ENCODE measurements around the gene INPP4B. TPM values are rescaled to one million over a fixed set of nuclear protein-coding genes. Genes with fewer than 3 reads are reported as not detected.

The INPP4B gene
- total RNA-seq, 1 experiment from 2014 or later, result 41.0 TPM

- ChIA-PET CTCF (no interaction called here), POLR2A (ENCODE audit: unreplicated experiment) (no interaction called here)
- Histone ChIP-seq H3K4me1 (ENCODE audit: insufficient read depth, low read length) (no peaks in the 10 kb centered on the region), H3K4me3 (ENCODE audit: low read length) (no peak overlapping the region), H3K4me2 (ENCODE audit: low read length) (no peak overlapping the region), H3F3A (ENCODE audit: low read length, unreplicated experiment) (no peaks in the 10 kb centered on the region), H4K20me1 (ENCODE audit: low read length) (no peaks in the 10 kb centered on the region), H2AFZ (ENCODE audit: low read length) (no peak overlapping the region), H3K9me2 (replicated peaks; ENCODE audit: low read length) (no peaks in the 10 kb centered on the region), H3K79me2 (ENCODE audit: low read length) (no peaks in the 10 kb centered on the region), H3K36me3 (ENCODE audit: low read depth, low read length) (no peaks in the 10 kb centered on the region), H3K27me3 (ENCODE audit: low read length) (no peaks in the 10 kb centered on the region), H3K9me3 (ENCODE audit: low read length) (no peaks in the 10 kb centered on the region), H3K27ac (ENCODE audit: low read length) (no peak overlapping the region), H3K9ac (ENCODE audit: low read length) (no peak overlapping the region)
- DNase-seq (no peak), ATAC-seq (no peak)
- TF ChIP-seq EZH2 (IDR thresholded peaks at IDR 0.05; ENCODE audit: low read length, unreplicated experiment) (no peak), EZH2phosphoT487 (IDR thresholded peaks at IDR 0.05; ENCODE audit: borderline replicate concordance, low read length) (no peak)
- intact Hi-C loops (cut with micrococcal nuclease), result no loop called here
- no TSS peak for BruUV-seq (replicated peaks)
Measured at GRCh38 chr4:142778430-142778829, 67.7 kb downstream of the INPP4B start.

- CTCF ChIA-PET, result no interaction called here
- no peaks in the 10 kb centered on the region for H3K9me2 ChIP-seq (replicated peaks; ENCODE audit: low read length)
- no peak for TF ChIP-seq EZH2 (IDR thresholded peaks at IDR 0.05; ENCODE audit: low read length, unreplicated experiment)
- no peak for TF ChIP-seq CTCF (conservative IDR thresholded peaks at IDR 0.05; ENCODE audit: low read depth, low read length)
- TF ChIP-seq EZH2phosphoT487 (IDR thresholded peaks at IDR 0.05; ENCODE audit: borderline replicate concordance, low read length), result no peak
- BruUV-seq (replicated peaks), result no TSS peak
- H3K79me2 ChIP-seq (ENCODE audit: low read length), result no peaks in the 10 kb centered on the region
- no peaks in the 10 kb centered on the region for H3F3A ChIP-seq (ENCODE audit: low read length, unreplicated experiment)
- H3K4me2 ChIP-seq (ENCODE audit: low read length), result no peak overlapping the region
- DNase-seq, result no peak
- H3K36me3 ChIP-seq (ENCODE audit: low read depth, low read length), result no peaks in the 10 kb centered on the region
- H3K9ac ChIP-seq (ENCODE audit: low read length), result no peak overlapping the region
- POLR2A ChIA-PET (ENCODE audit: unreplicated experiment), result no interaction called here
- no peaks in the 10 kb centered on the region for H3K4me1 ChIP-seq (ENCODE audit: insufficient read depth, low read length)
- ATAC-seq, result no peak
- no peak overlapping the region for H3K27ac ChIP-seq (ENCODE audit: low read length)
- no peak overlapping the region for H2AFZ ChIP-seq (ENCODE audit: low read length)
- no peak overlapping the region for H3K4me3 ChIP-seq (ENCODE audit: low read length)
- no peaks in the 10 kb centered on the region for H3K9me3 ChIP-seq (ENCODE audit: low read length)
- no peaks in the 10 kb centered on the region for H3K27me3 ChIP-seq (ENCODE audit: low read length)
- intact Hi-C loops (cut with micrococcal nuclease), result no loop called here
- H4K20me1 ChIP-seq (ENCODE audit: low read length), result no peaks in the 10 kb centered on the region
Measured at GRCh38 chr4:142777045-142777743, 68.9 kb downstream of the INPP4B start.

- intact Hi-C loops (cut with micrococcal nuclease), result no loop called here
- no peak for TF ChIP-seq CTCF (conservative IDR thresholded peaks at IDR 0.05; ENCODE audit: low read depth, low read length)
- Histone ChIP-seq H3K27me3 (ENCODE audit: low read length) (no peaks in the 10 kb centered on the region), H3K4me1 (ENCODE audit: insufficient read depth, low read length) (no peaks in the 10 kb centered on the region), H3K79me2 (ENCODE audit: low read length) (no peaks in the 10 kb centered on the region), H3K4me3 (ENCODE audit: low read length) (no peak overlapping the region), H3K9me2 (replicated peaks; ENCODE audit: low read length) (no peaks in the 10 kb centered on the region), H3F3A (ENCODE audit: low read length, unreplicated experiment) (no peaks in the 10 kb centered on the region), H2AFZ (ENCODE audit: low read length) (no peak overlapping the region), H3K9me3 (ENCODE audit: low read length) (no peaks in the 10 kb centered on the region), H3K27ac (ENCODE audit: low read length) (no peak overlapping the region), H3K36me3 (ENCODE audit: low read depth, low read length) (no peaks in the 10 kb centered on the region), H3K9ac (ENCODE audit: low read length) (no peak overlapping the region), H3K4me2 (ENCODE audit: low read length) (no peak overlapping the region), H4K20me1 (ENCODE audit: low read length) (no peaks in the 10 kb centered on the region)
- DNase-seq (no peak), ATAC-seq (no peak)
- BruUV-seq (replicated peaks), result no TSS peak
- POLR2A ChIA-PET (ENCODE audit: unreplicated experiment), result no interaction called here
- CTCF ChIA-PET, result no interaction called here
Measured at GRCh38 chr4:142776026-142776425, 70.1 kb downstream of the INPP4B start.

Measured in PC-3 (cell line).